ENCODE measurements around the gene KRT33A. TPM values are rescaled to one million over a fixed set of nuclear protein-coding genes. Genes with fewer than 3 reads are reported as not detected.

The KRT33A gene
- total RNA-seq, 1 experiment from 2014 or later, result not detected

DNA sequence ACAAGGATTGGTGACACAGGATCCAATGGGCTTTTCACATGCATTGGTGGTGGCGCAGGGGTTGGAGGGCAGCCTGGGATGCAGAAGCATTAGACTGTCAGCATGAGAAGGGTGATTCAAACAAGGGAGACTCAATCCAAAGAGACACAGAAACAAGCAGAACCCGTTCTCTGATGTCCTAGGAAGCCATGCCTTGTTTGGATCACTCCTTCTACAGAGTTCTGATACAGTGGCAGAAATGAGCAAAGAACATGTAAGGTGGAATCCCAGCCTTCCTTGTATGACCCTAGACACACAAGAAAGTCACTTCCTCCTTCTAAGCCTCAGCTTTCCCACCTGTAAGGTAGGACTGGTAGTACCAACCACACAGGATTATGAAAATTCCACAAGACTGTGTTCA lies 13.3 kb upstream of the KRT33A start:
- ChIA-PET CTCF (no interaction called here), POLR2A (no interaction called here)
- no peaks in the 10 kb centered on the region for H3K36me3 Mint-ChIP-seq (ENCODE audit: insufficient read depth, unreplicated experiment)
- TF ChIP-seq, protein P1, sequence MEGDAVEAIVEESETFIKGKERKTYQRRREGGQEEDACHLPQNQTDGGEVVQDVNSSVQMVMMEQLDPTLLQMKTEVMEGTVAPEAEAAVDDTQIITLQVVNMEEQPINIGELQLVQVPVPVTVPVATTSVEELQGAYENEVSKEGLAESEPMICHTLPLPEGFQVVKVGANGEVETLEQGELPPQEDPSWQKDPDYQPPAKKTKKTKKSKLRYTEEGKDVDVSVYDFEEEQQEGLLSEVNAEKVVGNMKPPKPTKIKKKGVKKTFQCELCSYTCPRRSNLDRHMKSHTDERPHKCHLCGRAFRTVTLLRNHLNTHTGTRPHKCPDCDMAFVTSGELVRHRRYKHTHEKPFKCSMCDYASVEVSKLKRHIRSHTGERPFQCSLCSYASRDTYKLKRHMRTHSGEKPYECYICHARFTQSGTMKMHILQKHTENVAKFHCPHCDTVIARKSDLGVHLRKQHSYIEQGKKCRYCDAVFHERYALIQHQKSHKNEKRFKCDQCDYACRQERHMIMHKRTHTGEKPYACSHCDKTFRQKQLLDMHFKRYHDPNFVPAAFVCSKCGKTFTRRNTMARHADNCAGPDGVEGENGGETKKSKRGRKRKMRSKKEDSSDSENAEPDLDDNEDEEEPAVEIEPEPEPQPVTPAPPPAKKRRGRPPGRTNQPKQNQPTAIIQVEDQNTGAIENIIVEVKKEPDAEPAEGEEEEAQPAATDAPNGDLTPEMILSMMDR (IDR thresholded peaks at IDR 0.05; ENCODE audit: unreplicated experiment), result no peak
- DNase-seq (ENCODE audit: unreplicated experiment), result no peak
- no peak overlapping the region for H3K27ac Mint-ChIP-seq (ENCODE audit: low read depth, unreplicated experiment)
- intact Hi-C loops (cut with micrococcal nuclease), result no loop called here
- no peak overlapping the region for H3K4me3 Mint-ChIP-seq (ENCODE audit: unreplicated experiment)
- no peaks in the 10 kb centered on the region for H3K4me1 Mint-ChIP-seq (ENCODE audit: insufficient read depth, unreplicated experiment)
- no peaks in the 10 kb centered on the region for H3K9me3 Mint-ChIP-seq (ENCODE audit: unreplicated experiment)
- peaks cover 27% of the 10 kb centered on the region for H3K27me3 Mint-ChIP-seq (ENCODE audit: insufficient read depth, unreplicated experiment)
- BruUV-seq (replicated peaks), result no TSS peak

DNA sequence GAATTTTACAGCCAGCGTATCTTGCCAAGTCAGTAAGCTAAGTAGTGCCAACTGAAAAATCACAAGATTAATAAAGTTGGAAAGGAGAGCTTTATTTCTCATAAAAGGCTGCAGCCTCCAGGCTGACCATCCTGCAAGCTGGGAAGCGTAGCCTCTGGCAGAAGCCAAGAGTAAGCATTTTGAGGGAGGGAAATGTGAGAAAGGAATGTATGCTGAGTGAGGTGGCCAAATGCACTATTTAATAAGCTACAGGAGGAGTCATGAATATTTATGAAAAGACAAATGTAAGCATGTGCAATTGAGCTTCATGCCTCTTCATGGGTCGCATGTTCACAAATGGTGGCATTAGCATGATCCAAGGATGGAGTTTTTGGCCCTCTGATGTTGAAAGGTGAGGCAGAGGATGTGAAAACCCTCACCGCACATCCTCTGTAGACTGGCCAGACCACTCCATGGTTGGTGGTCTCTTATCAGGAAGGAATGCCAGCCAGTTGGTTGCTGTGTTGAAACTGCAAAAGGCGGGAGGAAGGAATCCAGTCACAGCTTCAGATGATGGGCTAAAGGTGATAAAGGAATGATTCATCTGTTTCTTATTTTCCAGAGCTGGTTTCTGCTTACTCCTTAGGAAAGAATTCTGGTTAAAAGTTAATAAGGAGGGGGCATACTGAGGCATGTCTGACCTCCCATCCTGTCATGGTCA lies 9.8 kb upstream of the KRT33A start:
- Mint-ChIP-seq H3K4me3 (ENCODE audit: unreplicated experiment) (no peak overlapping the region), H3K4me1 (ENCODE audit: insufficient read depth, unreplicated experiment) (no peaks in the 10 kb centered on the region), H3K9me3 (ENCODE audit: unreplicated experiment) (no peaks in the 10 kb centered on the region), H3K27me3 (ENCODE audit: insufficient read depth, unreplicated experiment) (peaks cover 17% of the 10 kb centered on the region), H3K36me3 (ENCODE audit: insufficient read depth, unreplicated experiment) (no peaks in the 10 kb centered on the region), H3K27ac (ENCODE audit: low read depth, unreplicated experiment) (no peak overlapping the region)
- ChIA-PET CTCF (interaction anchor here (0.7 to 0.9 kb wide), 2 partner anchors 14 to 43 kb away, joined by 4 read pairs; no protein-coding TSS in a partner anchor), POLR2A (interaction anchor here (0.5 to 0.7 kb wide), 2 partner anchors 21 to 574 kb away, joined by 3 read pairs; no protein-coding TSS in a partner anchor)
- no TSS peak for BruUV-seq (replicated peaks)
- TF ChIP-seq, protein P1 (IDR thresholded peaks at IDR 0.05; ENCODE audit: unreplicated experiment), result no peak
- DNase-seq (ENCODE audit: unreplicated experiment), result no peak
- intact Hi-C loops (cut with micrococcal nuclease), result no loop called here

DNA sequence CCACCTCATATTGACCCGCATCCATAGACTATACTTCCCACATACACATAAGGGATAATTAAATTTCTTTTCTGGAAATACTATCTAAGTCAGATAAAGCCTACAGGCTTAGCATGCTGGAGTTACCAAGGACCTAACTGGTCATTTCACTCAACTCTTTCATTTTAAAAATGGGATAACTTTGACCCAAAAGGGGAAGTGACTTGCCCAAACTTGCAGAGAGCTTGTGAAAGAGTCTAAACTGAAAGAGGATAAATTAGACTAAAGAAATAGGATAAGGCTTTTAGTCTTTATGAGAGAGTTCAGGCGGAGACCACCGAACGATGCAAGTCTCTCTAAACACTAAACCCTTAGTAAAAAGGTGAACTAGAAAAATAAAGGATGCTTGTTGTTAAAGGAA lies 3.9 kb upstream of the KRT33A start:
- DNase-seq (ENCODE audit: unreplicated experiment), result no peak
- BruUV-seq (replicated peaks), result no TSS peak
- no peaks in the 10 kb centered on the region for H3K36me3 Mint-ChIP-seq (ENCODE audit: insufficient read depth, unreplicated experiment)
- no peak overlapping the region for H3K4me3 Mint-ChIP-seq (ENCODE audit: unreplicated experiment)
- peaks cover 30% of the 10 kb centered on the region for H3K27me3 Mint-ChIP-seq (ENCODE audit: insufficient read depth, unreplicated experiment)
- TF ChIP-seq, protein P1 (IDR thresholded peaks at IDR 0.05; ENCODE audit: unreplicated experiment), result no peak
- no peaks in the 10 kb centered on the region for H3K4me1 Mint-ChIP-seq (ENCODE audit: insufficient read depth, unreplicated experiment)
- H3K9me3 Mint-ChIP-seq (ENCODE audit: unreplicated experiment), result no peaks in the 10 kb centered on the region
- H3K27ac Mint-ChIP-seq (ENCODE audit: low read depth, unreplicated experiment), result no peak overlapping the region
- ChIA-PET POLR2A (interaction anchor here (2.1 kb wide), 1 partner anchor 14 kb away, joined by 5 read pairs; no protein-coding TSS in a partner anchor), CTCF (no interaction called here)
- intact Hi-C loops (cut with micrococcal nuclease), result no loop called here

DNA sequence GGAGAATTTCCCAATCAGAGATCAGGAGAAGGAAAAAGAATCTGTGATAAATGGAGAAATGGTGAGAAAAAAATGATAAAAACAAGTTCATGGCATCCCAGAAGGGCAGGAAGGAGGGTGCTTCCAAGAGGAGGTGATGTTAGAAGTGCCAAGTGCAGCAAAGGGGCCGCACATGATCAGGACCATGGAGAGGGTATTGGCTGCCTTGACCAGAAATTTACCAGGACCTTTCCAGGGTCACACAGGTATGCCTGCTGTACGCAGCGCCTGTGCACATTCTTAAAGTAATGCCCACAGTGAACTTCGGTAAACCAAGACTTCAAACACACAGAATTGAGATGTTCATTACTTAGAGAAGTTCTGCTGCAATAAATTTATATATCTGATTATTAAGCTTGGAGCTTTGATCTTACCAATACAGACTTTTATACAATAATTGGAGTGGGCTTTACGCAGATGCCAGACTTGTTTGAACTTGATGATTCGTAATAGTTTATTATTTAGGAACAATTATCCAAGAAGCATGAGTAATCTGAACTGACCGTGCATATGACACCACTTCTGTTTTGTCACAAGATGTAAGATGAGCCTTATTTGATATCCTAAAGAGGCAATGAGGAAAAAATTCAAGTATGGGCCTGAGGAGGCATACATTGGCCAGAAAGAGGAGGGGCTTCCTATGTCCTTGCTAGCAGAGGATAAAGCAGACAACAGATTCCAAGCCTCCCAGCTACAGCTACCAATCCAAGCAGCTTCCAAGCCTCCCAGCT lies 2.2 kb upstream of the KRT33A start:
- TF ChIP-seq, protein P1 (IDR thresholded peaks at IDR 0.05; ENCODE audit: unreplicated experiment), result no peak
- no peaks in the 10 kb centered on the region for H3K4me1 Mint-ChIP-seq (ENCODE audit: insufficient read depth, unreplicated experiment)
- H3K27ac Mint-ChIP-seq (ENCODE audit: low read depth, unreplicated experiment), result no peak overlapping the region
- no TSS peak for BruUV-seq (replicated peaks)
- no peak overlapping the region for H3K4me3 Mint-ChIP-seq (ENCODE audit: unreplicated experiment)
- ChIA-PET POLR2A (interaction anchor here (0.8 kb wide), 1 partner anchor 23 kb away, joined by 3 read pairs; no protein-coding TSS in a partner anchor), CTCF (interaction anchor here (1.7 kb wide), 1 partner anchor 24 kb away, joined by 4 read pairs; no protein-coding TSS in a partner anchor)
- peak; percentile 4 for DNase-seq (ENCODE audit: unreplicated experiment)
- intact Hi-C loops (cut with micrococcal nuclease), result no loop called here
- H3K9me3 Mint-ChIP-seq (ENCODE audit: unreplicated experiment), result no peaks in the 10 kb centered on the region
- no peaks in the 10 kb centered on the region for H3K36me3 Mint-ChIP-seq (ENCODE audit: insufficient read depth, unreplicated experiment)
- H3K27me3 Mint-ChIP-seq (ENCODE audit: insufficient read depth, unreplicated experiment), result peaks cover 24% of the 10 kb centered on the region
